Measurements from ENCODE around the gene GTF2F2.

Gene GTF2F2, protein sequence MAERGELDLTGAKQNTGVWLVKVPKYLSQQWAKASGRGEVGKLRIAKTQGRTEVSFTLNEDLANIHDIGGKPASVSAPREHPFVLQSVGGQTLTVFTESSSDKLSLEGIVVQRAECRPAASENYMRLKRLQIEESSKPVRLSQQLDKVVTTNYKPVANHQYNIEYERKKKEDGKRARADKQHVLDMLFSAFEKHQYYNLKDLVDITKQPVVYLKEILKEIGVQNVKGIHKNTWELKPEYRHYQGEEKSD

GRCh38 chr13:45119991-45120864, at the start of gene GTF2F2:
Gene GTF2F2 (plus strand): TSS chr13:45120510. CDS start chr13:45120656, 146 bp downstream.
- peak; percentile 84 for DNase-seq

GRCh38 chr13:45073809-45074208, 46.5 kb upstream of the GTF2F2 start:
- no peak for DNase-seq

DNA sequence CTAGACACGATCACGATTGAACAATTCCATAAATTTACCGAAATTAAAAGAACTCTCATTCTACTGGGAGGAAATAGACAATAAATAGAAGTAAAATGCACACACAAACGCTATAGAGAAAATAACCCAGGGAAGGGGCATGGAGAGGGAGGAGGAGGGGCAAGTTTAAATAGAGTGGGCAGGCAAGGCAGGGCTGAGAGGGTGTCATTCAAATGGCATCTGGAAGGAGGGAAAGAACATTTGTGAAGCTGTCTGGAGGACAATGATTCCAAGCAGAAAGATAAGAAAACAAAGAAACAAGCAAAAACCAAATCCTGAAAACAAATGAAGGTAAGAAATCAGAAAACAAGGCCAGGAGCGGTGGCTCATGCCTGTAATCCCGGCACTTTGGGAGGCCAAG, 45.6 kb upstream of the GTF2F2 start:
- DNase-seq, result no peak

DNA sequence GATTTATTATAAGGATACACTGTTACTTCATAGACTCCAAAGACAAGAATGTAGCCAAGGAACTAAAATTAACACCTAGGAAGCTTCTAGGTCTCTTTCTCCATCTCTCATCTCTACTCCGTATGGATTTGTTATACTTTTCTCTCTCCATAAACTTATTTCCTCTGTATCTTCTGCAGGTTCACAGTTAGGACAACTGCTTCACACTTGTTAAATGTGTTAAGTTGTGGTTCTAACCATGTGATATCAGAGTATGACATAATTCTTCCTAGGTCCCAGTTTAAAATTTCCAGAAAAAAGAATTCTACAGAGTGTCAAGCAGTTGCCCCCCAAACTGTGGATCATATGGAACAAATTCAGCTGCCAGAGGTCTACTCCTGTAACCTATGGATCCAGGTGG, 42.3 kb upstream of the GTF2F2 start:
- DNase-seq, result no peak

GRCh38 chr13:45082964-45083363, 37.3 kb upstream of the GTF2F2 start:
- DNase-seq, result no peak

- no peak for DNase-seq
These were observed 35.8 kb upstream of the GTF2F2 start for GRCh38 chr13:45084515-45084914.

- no peak for DNase-seq
These were observed 33.8 kb upstream of the GTF2F2 start for GRCh38 chr13:45086484-45086883.

GRCh38 chr13:45092663-45093062, 27.6 kb upstream of the GTF2F2 start:
- DNase-seq, result no peak

GRCh38 chr13:45100573-45101262, 19.6 kb upstream of the GTF2F2 start:
- DNase-seq, result no peak

DNA sequence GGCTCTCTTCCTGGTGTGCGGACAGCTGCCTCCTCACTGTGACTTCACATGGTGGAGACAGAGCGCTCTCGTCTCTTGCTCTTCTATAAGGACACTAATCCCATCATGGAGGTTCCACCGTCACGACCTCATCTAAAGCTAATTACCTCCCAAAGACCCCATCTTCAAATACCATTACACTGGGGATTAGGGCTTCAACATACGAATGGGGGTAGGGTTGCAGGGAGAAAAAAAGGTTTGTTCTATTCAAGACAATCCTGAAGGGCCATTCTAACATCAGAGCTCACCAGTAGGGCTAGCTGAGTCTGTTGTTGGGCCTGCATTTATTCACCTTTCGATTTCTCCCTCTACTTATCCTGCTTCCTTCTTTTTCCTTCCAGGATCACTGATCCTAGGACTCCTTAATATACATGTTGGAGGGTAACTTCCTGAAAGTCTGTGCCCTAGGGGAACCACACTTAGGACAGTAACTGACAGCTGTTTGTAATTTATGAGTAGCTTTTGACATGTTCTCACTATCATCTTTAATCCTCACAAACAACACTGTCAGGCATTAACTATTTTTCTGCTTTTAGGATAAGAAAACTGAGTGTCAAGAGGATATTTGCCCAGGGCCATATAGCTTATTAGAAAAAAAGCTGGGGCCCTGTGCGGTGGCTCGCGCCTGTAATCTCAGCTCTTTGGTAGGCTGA, 18.8 kb upstream of the GTF2F2 start:
- DNase-seq, result no peak

GRCh38 chr13:45102136-45102507, 18.2 kb upstream of the GTF2F2 start:
- no peak for DNase-seq

- DNase-seq, result no peak
These were observed 16.9 kb upstream of the GTF2F2 start for GRCh38 chr13:45103449-45103848.

- DNase-seq, result no peak
These were observed 16.0 kb upstream of the GTF2F2 start for GRCh38 chr13:45104261-45104660.

DNA sequence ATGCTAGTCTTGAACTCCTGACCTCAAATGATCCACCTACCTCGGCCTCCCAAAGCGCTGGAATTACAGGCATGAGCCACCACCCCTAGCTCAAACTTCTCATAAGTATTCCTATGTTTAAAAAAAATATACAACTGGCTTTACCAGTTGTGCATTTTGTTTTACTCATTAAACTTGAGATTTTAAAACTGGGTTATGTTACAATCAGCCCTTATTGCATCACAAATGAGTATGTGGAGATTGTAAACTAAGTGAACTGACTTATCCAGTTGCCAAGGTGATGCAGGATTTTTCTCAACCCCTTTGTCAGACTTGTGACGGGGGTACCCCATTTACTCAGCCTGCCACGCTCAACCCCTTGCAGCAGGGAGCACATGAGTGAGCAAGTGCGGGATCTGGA, 14.4 kb upstream of the GTF2F2 start:
- no peak for DNase-seq

DNA sequence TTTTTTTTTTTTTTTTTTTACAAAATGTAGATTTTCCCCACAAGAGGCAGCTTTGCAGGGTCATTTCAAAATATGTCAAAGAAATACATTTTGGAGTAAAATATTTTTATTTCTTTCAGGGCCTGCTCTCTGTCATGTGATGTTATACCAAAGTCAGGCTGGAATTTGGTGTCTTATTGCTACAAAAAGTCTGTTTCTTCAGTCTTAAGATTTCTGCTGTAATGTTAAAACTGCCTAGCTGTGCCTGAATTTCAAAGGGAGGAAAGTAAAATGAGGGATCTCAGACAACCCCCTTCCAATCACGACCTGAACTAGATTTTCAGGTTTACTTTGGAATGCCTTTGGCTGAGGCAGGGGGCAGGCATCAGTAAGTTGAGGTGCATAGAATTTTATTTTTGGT, 12.8 kb upstream of the GTF2F2 start:
- DNase-seq, result no peak

DNA sequence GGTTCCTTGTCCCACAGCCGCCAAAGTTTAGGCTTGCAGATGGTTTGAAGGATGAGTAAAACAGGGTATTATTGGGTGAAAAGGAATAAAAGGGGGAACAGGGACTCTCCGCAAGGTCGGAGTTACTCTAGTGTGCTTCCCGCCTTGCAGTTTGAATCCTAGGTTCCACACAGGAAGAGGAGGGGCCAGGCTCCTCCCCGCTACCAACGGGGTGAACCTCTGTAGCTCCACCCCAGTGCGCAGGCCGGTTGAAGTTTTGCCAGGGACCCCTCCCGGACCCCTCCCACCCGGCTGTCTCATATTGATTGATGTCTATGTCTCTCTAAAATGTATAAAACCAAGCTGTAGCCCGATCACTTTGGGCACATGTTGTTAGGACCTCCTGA, 11.6 kb upstream of the GTF2F2 start:
- DNase-seq, result no peak

DNA sequence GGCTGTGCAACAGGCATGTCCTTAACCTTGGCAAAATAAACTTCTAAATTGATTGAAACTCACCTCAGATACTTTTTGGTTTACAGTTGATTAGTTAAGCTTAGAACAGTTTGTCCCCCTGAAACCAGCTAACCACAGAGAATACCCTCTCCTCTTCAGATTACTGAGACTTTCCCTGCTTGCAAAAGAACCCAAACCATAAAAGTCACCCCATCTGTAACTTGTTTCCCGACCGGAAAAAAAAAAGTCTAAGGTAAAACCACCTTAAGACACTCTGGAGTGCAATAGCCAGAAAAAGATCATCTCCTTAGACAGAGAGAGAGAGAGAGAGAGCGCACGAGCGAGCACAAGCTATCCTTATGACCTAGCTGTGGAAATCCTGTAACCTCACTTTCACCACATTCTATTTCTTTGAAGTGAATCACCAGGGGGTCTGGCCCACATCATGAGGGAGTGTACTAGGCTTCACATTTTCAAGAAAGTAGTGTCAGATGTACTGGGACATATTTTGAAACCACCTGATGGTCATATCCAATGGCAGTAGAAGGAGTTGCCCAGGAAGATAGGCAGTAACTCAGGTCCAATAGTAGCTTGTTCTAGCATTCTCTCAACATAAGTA, 11.1 kb upstream of the GTF2F2 start:
- DNase-seq, result no peak

DNA sequence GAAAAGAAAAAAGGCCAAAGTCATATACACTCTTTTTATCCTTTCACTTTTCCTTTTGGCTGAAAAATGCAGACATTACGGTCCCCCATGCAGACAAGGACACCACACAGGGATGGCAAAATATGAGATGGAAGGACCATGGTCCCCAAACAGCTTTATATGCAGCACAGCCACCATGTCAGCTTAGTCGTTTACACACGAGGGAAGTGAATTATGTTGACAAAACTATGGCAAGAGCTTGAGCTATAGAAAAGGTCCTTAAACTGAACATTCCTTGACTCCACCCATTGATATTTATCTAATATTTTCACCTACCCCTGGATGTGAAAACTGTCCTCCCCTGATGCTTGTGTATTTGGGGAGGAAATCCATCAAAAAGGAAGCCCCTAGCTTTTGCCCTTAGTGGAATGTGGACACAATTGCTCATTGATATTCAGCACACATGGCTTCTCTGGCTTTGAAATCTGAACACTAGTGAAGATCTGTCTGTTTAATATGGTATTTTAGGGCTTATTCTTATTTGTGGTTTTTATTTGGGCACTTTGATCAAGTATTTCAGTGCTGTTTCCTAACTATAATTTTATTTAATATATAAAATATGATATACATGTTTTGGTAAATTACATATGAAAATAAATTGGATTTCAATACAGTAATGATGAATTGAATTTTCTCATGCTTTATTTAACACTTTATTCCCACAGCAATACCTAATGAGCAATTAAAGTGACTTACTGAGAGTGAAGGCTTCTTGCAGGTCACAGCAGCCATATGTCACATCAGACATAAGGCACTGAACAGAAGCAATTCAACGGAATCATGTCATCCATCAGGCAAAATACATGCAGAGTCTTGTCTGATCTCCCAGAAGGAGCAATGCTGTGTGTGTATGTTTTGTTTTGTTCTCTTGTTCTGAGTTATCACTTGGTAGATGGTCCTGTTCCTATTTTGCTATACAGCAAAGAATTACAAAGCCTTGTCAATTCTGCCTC, 6.8 kb upstream of the GTF2F2 start:
- no peak for DNase-seq

DNA sequence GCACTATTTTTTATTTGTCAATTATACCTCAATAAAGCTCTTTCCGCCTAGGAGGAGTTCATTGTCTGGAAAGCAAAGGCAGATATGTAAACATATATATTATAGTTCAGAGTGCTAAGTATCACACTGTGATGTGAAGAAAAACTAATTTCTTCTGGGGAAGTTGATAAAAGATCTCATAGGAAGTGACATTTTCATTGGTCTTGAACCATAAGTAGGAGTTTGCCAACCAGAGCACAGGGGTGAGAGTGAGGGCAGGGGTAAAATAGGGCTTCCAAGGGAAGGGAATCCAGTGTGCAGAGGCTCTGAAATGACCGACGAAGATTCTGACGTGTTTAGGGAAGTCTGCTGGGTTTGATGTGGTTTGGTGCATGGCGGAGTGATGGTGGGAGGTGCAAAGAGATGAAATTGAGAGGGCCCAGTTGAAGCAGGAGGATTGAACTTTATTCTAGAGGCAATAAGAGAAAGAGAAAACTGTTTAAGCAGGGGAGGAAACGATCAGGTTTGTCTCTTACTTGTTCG, 780 bp upstream of the GTF2F2 start:
- DNase-seq, result peak; percentile 43

DNA sequence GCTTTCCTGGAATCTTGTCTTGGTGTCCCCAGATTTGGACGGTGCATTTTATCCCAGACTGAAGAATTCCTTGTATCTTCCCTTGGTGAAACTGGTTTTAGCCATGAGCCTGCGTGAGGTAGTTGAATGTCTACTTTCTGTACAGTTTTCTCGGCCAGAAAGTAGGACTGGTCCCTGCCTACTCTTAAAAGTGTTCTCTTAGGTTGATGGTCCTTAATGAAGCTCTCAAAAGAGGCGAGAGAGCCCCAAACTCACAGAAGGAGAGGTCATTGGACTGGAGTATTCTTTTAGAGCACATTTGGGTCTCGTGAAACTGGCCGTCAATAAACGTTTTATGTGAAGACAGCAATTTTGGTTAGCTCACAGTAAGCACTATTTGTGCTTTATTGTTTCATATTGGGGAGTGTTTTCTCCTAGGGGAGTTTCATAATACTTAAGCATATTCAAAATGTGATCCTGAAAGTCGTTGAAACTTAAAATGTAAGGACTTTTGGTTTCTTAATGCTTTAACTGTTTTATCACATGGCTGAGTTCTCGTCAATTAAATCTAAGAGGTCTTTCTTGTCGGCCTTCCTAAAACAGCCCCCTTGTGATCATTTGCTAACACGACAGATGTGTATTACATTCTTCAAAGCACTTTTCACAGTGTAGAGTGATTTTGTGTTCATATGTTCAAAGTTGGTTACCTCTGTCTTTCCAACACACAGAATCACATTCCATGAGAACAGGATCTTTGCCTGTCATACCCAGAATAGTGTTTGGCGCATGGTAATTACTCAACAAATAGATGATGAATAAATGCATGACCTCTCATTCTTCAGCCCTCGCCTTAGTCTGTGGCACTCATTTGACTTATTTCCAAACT, 889 bp downstream of the GTF2F2 start:
- no peak for DNase-seq

All from activated T-cell treated with anti-CD3 and anti-CD28 coated beads for 4 hours (primary cell).